ENCODE results near the gene SRSF1. TPM values are rescaled to one million over a fixed set of nuclear protein-coding genes. Genes with fewer than 3 reads are reported as not detected.

The SRSF1 gene
- total RNA-seq, 2 experiments from 2014 or later = 531 to 582 TPM

- Histone ChIP-seq H3K4me1 (ENCODE audit: insufficient read depth, low read length, poor library complexity, severe bottlenecking) (peaks cover 10% of the 10 kb centered on the region), H3K4me2 (ENCODE audit: low read length) (no peak overlapping the region), H3K9me2 (ENCODE audit: insufficient read depth, low read length) (no peaks in the 10 kb centered on the region), H3K79me2 (ENCODE audit: insufficient read depth, low read depth, low read length) (peaks cover 46% of the 10 kb centered on the region), H3K36me3 (ENCODE audit: insufficient read depth, low read length) (peaks cover 77% of the 10 kb centered on the region), H2AFZ (ENCODE audit: low read length) (no peak overlapping the region), H3K4me3 (ENCODE audit: low read depth, low read length, poor library complexity, severe bottlenecking) (no peak overlapping the region), H4K20me1 (ENCODE audit: insufficient read depth, low read length) (peaks cover 30% of the 10 kb centered on the region; the same call in 1 of the 2 replicates), H3K9me3 (ENCODE audit: low read length) (no peaks in the 10 kb centered on the region), H3K27ac (ENCODE audit: low read depth, low read length, poor library complexity, severe bottlenecking) (no peak overlapping the region)
- TF ChIP-seq EZH2phosphoT487 (IDR thresholded peaks at IDR 0.05; ENCODE audit: borderline replicate concordance, low read depth, low read length) (no peak), CTCF (conservative IDR thresholded peaks at IDR 0.05; ENCODE audit: low read length) (no peak)
- ChIA-PET CTCF (ENCODE audit: unreplicated experiment) (no interaction called here), POLR2A (no interaction called here)
- no peak for DNase-seq (ENCODE audit: low spot score)
- no TSS peak for BruUV-seq (replicated peaks)
- intact Hi-C loops (cut with micrococcal nuclease; ENCODE audit: unreplicated experiment) = no loop called here
These were observed 24.4 kb downstream of the SRSF1 start for GRCh38 chr17:57982452-57983170.

GRCh38 chr17:57980522-57980921, 26.5 kb downstream of the SRSF1 start:
- CTCF ChIA-PET (ENCODE audit: unreplicated experiment) = no interaction called here
- DNase-seq (ENCODE audit: low spot score) = no peak
- Histone ChIP-seq H3K4me2 (ENCODE audit: low read length) (no peak overlapping the region), H3K36me3 (ENCODE audit: insufficient read depth, low read length) (peaks cover 97% of the 10 kb centered on the region), H3K4me1 (ENCODE audit: insufficient read depth, low read length, poor library complexity, severe bottlenecking) (no peaks in the 10 kb centered on the region), H3K79me2 (ENCODE audit: insufficient read depth, low read depth, low read length) (peaks cover 25% of the 10 kb centered on the region), H2AFZ (ENCODE audit: low read length) (no peak overlapping the region), H3K27ac (ENCODE audit: low read depth, low read length, poor library complexity, severe bottlenecking) (no peak overlapping the region), H3K9me3 (ENCODE audit: low read length) (no peaks in the 10 kb centered on the region), H4K20me1 (ENCODE audit: insufficient read depth, low read length) (peaks cover 21% of the 10 kb centered on the region; the same call in 1 of the 2 replicates), H3K9me2 (ENCODE audit: insufficient read depth, low read length) (no peaks in the 10 kb centered on the region), H3K4me3 (ENCODE audit: low read depth, low read length, poor library complexity, severe bottlenecking) (no peak overlapping the region)
- TF ChIP-seq CTCF (conservative IDR thresholded peaks at IDR 0.05; ENCODE audit: low read length) (no peak), EZH2phosphoT487 (IDR thresholded peaks at IDR 0.05; ENCODE audit: borderline replicate concordance, low read depth, low read length) (no peak)
- POLR2A ChIA-PET = interaction anchor here (1.1 kb wide), 1 partner anchor 13 kb away, joined by 3 read pairs; no protein-coding TSS in a partner anchor
- BruUV-seq (replicated peaks) = no TSS peak
- intact Hi-C loops (cut with micrococcal nuclease; ENCODE audit: unreplicated experiment) = no loop called here

- Histone ChIP-seq H3K4me2 (ENCODE audit: low read length) (no peak overlapping the region), H2AFZ (ENCODE audit: low read length) (no peak overlapping the region), H3K36me3 (ENCODE audit: insufficient read depth, low read length) (peaks cover 99% of the 10 kb centered on the region), H3K9me3 (ENCODE audit: low read length) (no peaks in the 10 kb centered on the region), H4K20me1 (ENCODE audit: insufficient read depth, low read length) (peaks cover 7% of the 10 kb centered on the region; the same call in 1 of the 2 replicates), H3K9me2 (ENCODE audit: insufficient read depth, low read length) (no peaks in the 10 kb centered on the region), H3K4me3 (ENCODE audit: low read depth, low read length, poor library complexity, severe bottlenecking) (no peak overlapping the region), H3K4me1 (ENCODE audit: insufficient read depth, low read length, poor library complexity, severe bottlenecking) (no peaks in the 10 kb centered on the region), H3K27ac (ENCODE audit: low read depth, low read length, poor library complexity, severe bottlenecking) (no peak overlapping the region), H3K79me2 (ENCODE audit: insufficient read depth, low read depth, low read length) (peaks cover 11% of the 10 kb centered on the region)
- CTCF ChIA-PET (ENCODE audit: unreplicated experiment) = interaction anchor here (0.5 kb wide), 1 partner anchor 15 kb away, joined by 4 read pairs; no protein-coding TSS in a partner anchor
- POLR2A ChIA-PET = interaction anchor here (0.7 kb wide), 1 partner anchor 38 kb away, joined by 4 read pairs; no protein-coding TSS in a partner anchor
- intact Hi-C loops (cut with micrococcal nuclease; ENCODE audit: unreplicated experiment) = no loop called here
- no TSS peak for BruUV-seq (replicated peaks)
- no peak for TF ChIP-seq EZH2phosphoT487 (IDR thresholded peaks at IDR 0.05; ENCODE audit: borderline replicate concordance, low read depth, low read length)
- no peak for TF ChIP-seq CTCF (conservative IDR thresholded peaks at IDR 0.05; ENCODE audit: low read length)
- DNase-seq (ENCODE audit: low spot score) = no peak
These were observed 28.0 kb downstream of the SRSF1 start for GRCh38 chr17:57979076-57979475.
